Astrocyte of the cerebellum (primary cell): ENCODE measurements around the gene GGACT.

Experiments
- DNase-seq: peaks from one replicate; pipeline ENCODE4 v3.0.0-alpha.2; 2011; ENCODE audit warnings: low read depth
- H3K4me3 ChIP-seq: 2 replicates; pipeline ENCODE4 v1.5.1; 2011; ENCODE audit warnings: mild to moderate bottlenecking, low read depth, low read length, moderate library complexity
- CTCF ChIP-seq: IDR thresholded peaks from 2 replicates; pipeline ENCODE4 v1.5.1; 2012; ENCODE audit warnings: low read length, low read depth, moderate library complexity, mild to moderate bottlenecking; ENCODE audit errors: missing control alignments
- in situ Hi-C: cut with HindIII; loops from 2 replicates; pipeline ENCODE4 v1.10.0; 2017; ENCODE audit warnings: low sequenced_read_pairs

Gene GGACT

DNA sequence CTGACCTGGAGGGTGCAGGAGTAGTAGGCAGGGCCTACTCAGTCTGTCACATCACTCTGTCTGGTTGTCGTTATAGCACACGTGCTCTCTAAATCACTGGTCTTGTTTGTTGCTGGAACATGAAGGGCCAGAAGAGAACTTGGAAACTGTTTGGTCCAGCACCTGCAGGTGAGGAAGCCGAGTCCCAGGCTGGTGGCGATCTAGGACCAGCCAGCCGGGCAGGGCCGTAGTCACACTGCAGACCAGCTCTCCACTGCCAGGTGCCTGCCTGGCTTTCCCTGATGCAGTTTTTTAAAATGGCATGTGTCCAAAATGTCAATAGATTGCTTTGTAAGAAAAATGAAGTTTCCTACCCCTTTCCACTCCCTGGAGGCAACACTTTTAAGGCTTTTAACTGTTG, 53.7 kb downstream of the GGACT start:
- no peak for DNase-seq
- in situ Hi-C loops = no loop called here
- TF ChIP-seq CTCF = no peak
- H3K4me3 ChIP-seq = no peak overlapping the region

DNA sequence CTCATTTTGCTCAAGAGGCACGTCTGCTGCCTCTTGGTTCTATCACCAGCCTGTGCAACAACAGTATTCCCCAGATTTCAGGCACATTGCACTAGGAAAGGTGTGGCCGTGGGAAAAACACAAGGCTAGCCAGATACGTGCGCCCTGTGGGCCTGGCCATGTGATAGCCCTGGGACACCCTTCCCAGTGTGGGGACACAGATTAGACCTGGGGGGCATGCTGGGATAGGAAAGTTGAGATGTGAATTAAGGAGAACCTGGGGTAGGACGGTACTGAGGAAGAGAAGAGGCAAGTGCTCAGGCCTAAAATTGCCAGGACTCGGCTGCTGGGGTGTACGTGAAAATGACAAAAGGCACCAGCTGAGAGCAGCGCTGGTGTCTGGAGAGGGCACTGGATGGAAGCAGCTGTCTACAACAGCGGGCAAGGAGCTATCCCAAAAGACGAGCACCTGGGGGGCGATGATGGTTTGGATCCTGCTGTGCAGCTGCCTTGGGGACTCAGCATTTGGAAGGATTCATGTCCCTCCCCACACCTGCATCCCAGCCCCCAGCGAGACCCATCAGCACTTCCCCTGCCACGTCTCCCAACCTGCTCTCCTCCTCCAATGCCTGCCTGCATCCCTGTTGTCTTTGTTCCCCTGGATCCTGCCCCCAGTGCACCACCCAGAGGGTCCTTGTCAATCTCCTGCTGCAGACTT, 54.3 kb downstream of the GGACT start:
- no peak for TF ChIP-seq CTCF
- H3K4me3 ChIP-seq = no peak overlapping the region
- in situ Hi-C loops = no loop called here
- DNase-seq = no peak

DNA sequence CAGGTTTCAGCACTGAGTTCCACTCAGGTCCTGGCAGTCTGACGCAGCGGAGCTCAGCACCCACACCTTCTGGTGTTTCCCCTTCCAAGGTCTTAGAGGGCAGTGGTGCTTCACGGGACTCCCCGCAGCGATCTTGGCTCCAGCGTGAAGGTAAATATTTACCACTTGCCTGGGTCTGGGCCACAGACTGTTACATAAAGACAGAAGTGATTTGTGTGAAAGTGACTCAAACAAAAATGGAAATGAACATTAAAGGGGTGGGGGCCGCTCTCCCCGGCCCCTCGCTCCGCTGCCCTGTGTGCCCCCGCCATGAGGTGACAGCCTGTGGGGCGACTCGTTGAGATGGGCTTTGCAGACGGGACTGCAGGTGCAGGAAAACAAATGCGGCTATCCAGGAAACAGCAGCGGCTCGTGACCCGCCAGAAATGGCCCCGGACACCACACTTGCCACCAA, 55.0 kb downstream of the GGACT start:
- no peak overlapping the region for H3K4me3 ChIP-seq
- in situ Hi-C loops = no loop called here
- TF ChIP-seq CTCF = no peak
- no peak for DNase-seq

DNA sequence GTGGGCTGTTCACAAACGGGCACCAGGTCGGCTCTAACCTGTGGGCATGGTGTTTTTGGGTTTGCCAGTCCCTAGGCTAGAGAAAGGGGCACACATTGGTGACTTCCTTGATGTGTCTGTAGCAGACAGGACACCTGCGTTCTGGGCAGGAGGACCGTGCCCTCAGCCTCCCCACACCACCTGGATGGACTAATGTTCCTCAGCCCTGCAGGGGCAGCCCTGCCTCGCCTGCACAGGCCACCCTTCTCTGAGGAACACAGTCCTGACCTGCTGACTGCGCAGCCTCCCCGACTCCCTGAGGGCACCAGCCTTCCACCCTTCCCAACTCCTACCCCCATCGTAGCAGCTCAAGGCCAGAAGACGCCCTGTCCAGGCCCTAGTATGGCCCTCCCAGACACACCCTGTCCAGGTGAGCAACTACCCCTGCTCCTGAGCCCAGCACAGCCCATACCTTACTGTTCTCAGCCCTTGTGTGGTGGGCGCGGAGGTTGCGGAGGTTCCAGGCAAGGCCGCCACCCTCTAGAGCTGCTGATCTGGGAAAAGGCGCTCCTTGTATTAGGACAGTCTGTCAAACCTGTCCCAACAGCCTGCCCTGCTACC, 55.7 kb downstream of the GGACT start:
- TF ChIP-seq CTCF = no peak
- no peak for DNase-seq
- no peak overlapping the region for H3K4me3 ChIP-seq
- in situ Hi-C loops = no loop called here

- H3K4me3 ChIP-seq = no peak overlapping the region
- in situ Hi-C loops = no loop called here
- no peak for DNase-seq
- TF ChIP-seq CTCF = no peak
Observed at GRCh38 chr13:100532090-100532766, 56.4 kb downstream of the GGACT start.

DNA sequence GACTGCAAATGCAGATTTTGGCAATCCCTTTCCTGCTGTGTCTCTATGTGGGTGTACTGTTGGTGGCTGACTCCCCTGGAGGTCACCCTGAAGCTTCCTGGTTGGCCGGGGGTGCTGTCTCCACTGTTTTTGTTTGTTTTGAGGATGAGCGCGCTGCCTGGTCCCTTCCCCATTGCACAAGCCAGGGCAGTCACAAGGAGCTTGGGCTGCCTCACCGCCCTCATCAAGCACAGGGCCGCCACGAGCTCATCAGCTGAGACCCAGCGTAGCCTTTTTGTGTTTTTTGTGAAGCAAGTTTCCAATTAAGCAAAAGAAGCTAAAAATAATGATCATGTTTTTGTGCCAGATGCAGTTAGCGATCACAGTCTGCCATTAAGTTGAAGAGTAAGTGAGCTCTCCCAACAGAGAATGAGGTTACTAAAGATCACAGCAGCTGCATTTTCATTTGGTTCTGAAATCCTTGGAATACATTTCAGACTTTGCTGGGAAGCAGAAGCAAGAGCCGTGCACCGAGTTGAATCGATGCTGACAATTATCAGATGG, 57.8 kb downstream of the GGACT start:
- no peak overlapping the region for H3K4me3 ChIP-seq
- in situ Hi-C loops = no loop called here
- no peak for TF ChIP-seq CTCF
- DNase-seq = no peak
